ENCODE data around the gene ETV6. TPM values are rescaled to one million over a fixed set of nuclear protein-coding genes. Genes with fewer than 3 reads are reported as not detected.
A peak's percentile ranks its signal among the peaks of the same experiment; 100 is the strongest.

The ETV6 gene
- total RNA-seq, 3 donors from 2014 or later, result 17.8 to 58.7 (median 45.2) TPM

DNA sequence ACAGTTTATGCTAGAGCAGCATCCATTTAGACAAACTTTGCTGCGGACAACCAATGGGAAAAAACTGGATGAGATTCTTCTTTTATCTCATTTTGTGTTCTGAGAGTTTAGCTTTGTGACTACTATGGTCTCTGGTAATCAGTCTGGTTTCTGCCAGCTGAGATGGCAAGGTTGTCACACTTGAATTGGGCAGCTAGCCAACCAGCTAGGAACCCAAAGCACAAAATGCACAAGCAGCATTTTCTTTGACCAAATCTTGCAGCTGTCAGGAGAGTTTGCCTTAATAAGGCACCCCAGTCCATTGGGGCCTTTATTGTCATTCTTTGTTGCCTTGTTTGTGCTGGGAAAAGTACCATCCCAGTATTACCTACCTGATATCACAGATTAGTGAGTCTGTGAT lies 34.0 kb upstream of the ETV6 start:
- DNase-seq (ENCODE audit: low spot score in 2 of 2), result no peak
- H3K4me1 ChIP-seq, result no peaks in the 10 kb centered on the region
- no peaks in the 10 kb centered on the region for H3K9me3 ChIP-seq

DNA sequence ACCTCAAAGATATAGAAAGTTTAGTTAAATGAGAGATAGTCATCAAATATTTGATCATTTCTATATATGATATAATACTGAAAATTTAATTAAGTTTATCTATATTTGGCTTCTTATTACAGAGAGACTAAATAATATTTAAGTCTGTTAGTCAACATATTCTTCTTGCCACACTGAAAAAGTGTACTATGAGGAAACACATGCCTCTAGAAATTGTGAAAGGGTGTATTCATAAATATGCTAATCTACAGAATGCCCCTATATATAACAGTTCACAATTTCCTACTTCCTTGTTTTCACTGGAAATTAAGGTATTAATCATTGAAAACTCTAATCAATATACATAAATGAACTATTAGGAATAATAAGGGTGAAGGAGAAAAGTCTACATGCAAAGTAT lies 31.4 kb upstream of the ETV6 start:
- no peak for TF ChIP-seq POLR2AphosphoS5 (IDR thresholded peaks at IDR 0.05)
- no peak for TF ChIP-seq POLR2A (IDR thresholded peaks at IDR 0.05)
- TF ChIP-seq, protein P1, sequence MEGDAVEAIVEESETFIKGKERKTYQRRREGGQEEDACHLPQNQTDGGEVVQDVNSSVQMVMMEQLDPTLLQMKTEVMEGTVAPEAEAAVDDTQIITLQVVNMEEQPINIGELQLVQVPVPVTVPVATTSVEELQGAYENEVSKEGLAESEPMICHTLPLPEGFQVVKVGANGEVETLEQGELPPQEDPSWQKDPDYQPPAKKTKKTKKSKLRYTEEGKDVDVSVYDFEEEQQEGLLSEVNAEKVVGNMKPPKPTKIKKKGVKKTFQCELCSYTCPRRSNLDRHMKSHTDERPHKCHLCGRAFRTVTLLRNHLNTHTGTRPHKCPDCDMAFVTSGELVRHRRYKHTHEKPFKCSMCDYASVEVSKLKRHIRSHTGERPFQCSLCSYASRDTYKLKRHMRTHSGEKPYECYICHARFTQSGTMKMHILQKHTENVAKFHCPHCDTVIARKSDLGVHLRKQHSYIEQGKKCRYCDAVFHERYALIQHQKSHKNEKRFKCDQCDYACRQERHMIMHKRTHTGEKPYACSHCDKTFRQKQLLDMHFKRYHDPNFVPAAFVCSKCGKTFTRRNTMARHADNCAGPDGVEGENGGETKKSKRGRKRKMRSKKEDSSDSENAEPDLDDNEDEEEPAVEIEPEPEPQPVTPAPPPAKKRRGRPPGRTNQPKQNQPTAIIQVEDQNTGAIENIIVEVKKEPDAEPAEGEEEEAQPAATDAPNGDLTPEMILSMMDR (IDR thresholded peaks at IDR 0.05), result no peak
- H3K27ac ChIP-seq, result no peak overlapping the region
- H3K4me1 ChIP-seq, result no peaks in the 10 kb centered on the region
- intact Hi-C loops (cut with DNase I; ENCODE audit: low total_unique reads), result no loop called here
- no peaks in the 10 kb centered on the region for H3K9me3 ChIP-seq
- no peaks in the 10 kb centered on the region for H3K36me3 ChIP-seq
- H3K4me3 ChIP-seq, result no peak overlapping the region
- no peak for DNase-seq (ENCODE audit: low spot score in 2 of 2)
- no peaks in the 10 kb centered on the region for H3K27me3 ChIP-seq

More for the DNA sequence above, 34.0 kb upstream of the ETV6 start:
- Histone ChIP-seq H3K4me3 (no peak overlapping the region), H3K36me3 (no peaks in the 10 kb centered on the region), H3K27me3 (no peaks in the 10 kb centered on the region), H3K27ac (no peak overlapping the region)
- TF ChIP-seq, protein P1 (IDR thresholded peaks at IDR 0.05), result no peak
- no peak for TF ChIP-seq POLR2A (IDR thresholded peaks at IDR 0.05)
- no peak for TF ChIP-seq POLR2AphosphoS5 (IDR thresholded peaks at IDR 0.05)
- intact Hi-C loops (cut with DNase I; ENCODE audit: low total_unique reads), result no loop called here

DNA sequence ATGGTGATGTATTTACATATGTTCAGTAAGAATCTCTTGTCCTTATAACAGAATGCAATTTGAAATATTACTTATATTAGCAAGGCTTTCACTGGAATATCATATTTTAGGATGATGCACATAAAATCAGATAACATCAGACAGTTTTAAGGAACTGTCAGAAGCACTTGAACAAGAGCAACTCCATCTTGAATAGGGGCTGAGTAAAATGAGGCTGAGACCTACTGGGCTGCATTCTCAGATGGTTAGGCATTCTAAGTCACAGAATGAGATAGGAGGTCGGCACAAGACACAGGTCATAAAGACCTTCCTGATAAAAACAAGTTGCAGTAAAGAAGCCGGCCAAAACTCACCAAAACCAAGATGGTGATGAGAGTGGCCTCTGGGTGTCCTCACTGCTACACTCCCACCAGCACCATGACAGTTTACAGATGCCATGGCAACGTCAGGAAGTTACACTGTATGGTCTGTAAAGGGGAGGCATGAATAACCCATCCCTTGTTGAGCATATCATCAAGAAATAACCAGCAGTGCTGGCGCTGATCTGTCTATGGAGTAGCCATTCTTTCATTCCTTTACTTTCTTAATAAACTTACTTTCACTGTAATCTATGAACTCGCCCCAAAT lies 27.6 kb upstream of the ETV6 start:
- Histone ChIP-seq H3K27ac (no peak overlapping the region), H3K9me3 (no peaks in the 10 kb centered on the region), H3K4me1 (no peaks in the 10 kb centered on the region), H3K27me3 (no peaks in the 10 kb centered on the region), H3K4me3 (no peak overlapping the region), H3K36me3 (no peaks in the 10 kb centered on the region)
- no peak for DNase-seq (ENCODE audit: low spot score in 2 of 2)
- intact Hi-C loops (cut with DNase I; ENCODE audit: low total_unique reads), result no loop called here
- no peak for TF ChIP-seq POLR2A (IDR thresholded peaks at IDR 0.05)
- TF ChIP-seq, protein P1 (IDR thresholded peaks at IDR 0.05), result no peak
- TF ChIP-seq POLR2AphosphoS5 (IDR thresholded peaks at IDR 0.05), result no peak

DNA sequence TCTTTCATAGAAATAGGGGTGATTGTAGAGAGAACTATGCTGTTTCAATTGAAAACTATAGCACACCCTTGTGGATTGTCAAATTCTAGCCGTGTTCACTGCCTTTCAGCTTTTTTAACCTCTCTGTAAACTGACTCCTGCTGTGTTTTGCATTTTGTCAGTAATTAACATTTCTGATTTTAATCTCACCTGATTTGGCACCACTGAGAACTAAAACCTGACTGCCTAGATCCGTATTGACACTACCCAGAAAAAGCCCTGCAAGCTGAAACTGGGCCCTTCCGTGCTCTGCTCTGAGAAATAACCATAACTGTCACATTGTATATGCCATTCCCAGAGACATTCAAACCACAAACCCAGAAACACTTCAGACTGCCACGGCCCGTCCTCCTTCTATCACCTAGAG lies 26.6 kb upstream of the ETV6 start:
- H3K4me3 ChIP-seq, result no peak overlapping the region
- DNase-seq (ENCODE audit: low spot score in 2 of 2), result no peak
- peak overlapping the region in 1 of 2 donors; percentile 54 for H3K27ac ChIP-seq
- H3K27me3 ChIP-seq, result no peaks in the 10 kb centered on the region
- no peak for TF ChIP-seq POLR2AphosphoS5 (IDR thresholded peaks at IDR 0.05)
- TF ChIP-seq, protein P1 (IDR thresholded peaks at IDR 0.05), result no peak
- TF ChIP-seq POLR2A (IDR thresholded peaks at IDR 0.05), result no peak
- no peaks in the 10 kb centered on the region for H3K36me3 ChIP-seq
- no peaks in the 10 kb centered on the region for H3K4me1 ChIP-seq
- no peaks in the 10 kb centered on the region for H3K9me3 ChIP-seq
- intact Hi-C loops (cut with DNase I; ENCODE audit: low total_unique reads), result no loop called here

DNA sequence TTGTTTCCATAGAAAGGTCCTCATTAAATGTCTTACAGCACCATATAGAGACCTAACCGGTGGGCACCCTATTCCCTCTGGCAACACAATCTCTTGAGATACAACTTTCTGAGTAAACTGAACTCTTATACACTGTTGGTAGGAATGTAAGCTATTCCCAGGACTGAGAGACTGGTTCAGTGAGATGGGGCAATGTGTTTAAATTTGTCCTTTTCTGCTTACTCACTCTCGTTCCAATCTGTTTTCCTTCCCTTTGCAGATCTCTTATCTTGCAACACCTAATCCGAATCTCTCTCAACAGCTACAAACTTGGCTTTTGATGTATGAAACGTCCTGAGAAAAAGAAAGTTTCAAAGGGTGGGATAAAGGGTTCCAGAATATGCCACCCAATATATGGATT lies 26.1 kb upstream of the ETV6 start:
- no peaks in the 10 kb centered on the region for H3K4me1 ChIP-seq
- no peaks in the 10 kb centered on the region for H3K27me3 ChIP-seq
- H3K4me3 ChIP-seq, result no peak overlapping the region
- DNase-seq (ENCODE audit: low spot score in 2 of 2), result no peak
- H3K36me3 ChIP-seq, result no peaks in the 10 kb centered on the region
- peak overlapping the region in 1 of 2 donors; percentile 54 for H3K27ac ChIP-seq
- H3K9me3 ChIP-seq, result no peaks in the 10 kb centered on the region
- TF ChIP-seq, protein P1 (IDR thresholded peaks at IDR 0.05), result no peak
- TF ChIP-seq POLR2AphosphoS5 (IDR thresholded peaks at IDR 0.05) (no peak), POLR2A (IDR thresholded peaks at IDR 0.05) (no peak)
- intact Hi-C loops (cut with DNase I; ENCODE audit: low total_unique reads), result no loop called here
